Measurements from ENCODE around the gene KLF12.

Gene KLF12

DNA sequence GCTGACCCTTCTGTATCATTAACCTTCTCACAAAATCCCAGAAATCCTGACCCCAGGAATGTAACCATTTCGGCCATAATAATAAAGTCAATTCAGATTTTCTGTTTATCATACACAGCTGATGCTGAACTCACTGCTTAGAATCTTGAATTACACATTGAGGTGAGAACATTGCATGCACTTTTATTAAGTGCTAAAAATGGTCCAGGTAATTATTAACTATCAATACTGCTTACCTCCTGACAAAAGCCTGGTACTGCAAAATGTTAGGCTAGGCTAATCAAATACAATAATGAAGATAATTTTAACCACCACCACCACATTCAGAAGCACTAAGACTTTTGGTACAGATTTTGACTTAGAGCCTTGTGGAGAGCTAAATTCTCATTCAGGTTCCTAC, 36.1 kb downstream of the KLF12 start:
- no peak overlapping the region for H3K4ac ChIP-seq (ENCODE audit: low read depth, low read length)

DNA sequence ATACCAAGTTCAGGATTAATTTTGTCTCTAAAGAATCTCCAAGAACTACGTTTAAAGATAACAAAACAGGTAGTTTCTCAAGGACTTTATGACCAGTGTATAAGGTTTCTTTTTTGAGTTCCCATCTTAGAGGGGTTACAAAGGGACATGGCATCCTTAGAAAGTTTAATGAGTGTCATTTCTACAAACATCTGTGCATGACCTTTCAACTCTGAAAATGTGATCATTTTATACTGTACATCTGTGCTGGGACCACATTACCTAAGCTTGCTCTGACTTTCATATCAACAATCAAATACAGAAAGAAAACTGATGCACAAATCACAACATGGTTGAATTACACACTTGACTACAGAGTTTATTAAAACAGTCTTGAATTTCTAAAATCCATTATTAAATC, 37.1 kb downstream of the KLF12 start:
- Histone ChIP-seq H3K79me2 (ENCODE audit: control insufficient read depth, insufficient read depth, low read length, poor library complexity) (no peaks in the 10 kb centered on the region), H2AK5ac (ENCODE audit: low read length) (no peak overlapping the region), H3K14ac (ENCODE audit: low read length) (no peak overlapping the region), H3K18ac (ENCODE audit: low read length) (no peak overlapping the region), H3K9me3 (ENCODE audit: insufficient read depth, low read depth, low read length) (no peaks in the 10 kb centered on the region), H3K4me2 (ENCODE audit: low read length) (no peak overlapping the region), H2BK12ac (ENCODE audit: low read length) (no peak overlapping the region), H3K23ac (ENCODE audit: low read length) (no peak overlapping the region), H2BK5ac (ENCODE audit: low read depth, low read length, poor library complexity) (no peak overlapping the region), H3K4me1 (ENCODE audit: control insufficient read depth in 1 of 2, insufficient read depth in 2 of 2, low read length in 2 of 2) (no peaks in the 10 kb centered on the region), H4K8ac (ENCODE audit: low read depth, low read length) (no peak overlapping the region), H3K27me3 (ENCODE audit: insufficient read depth, low read length) (no peaks in the 10 kb centered on the region), H3K36me3 (ENCODE audit: control insufficient read depth in 1 of 2, insufficient read depth in 2 of 2, low read length in 2 of 2) (no peaks in the 10 kb centered on the region), H3K79me1 (ENCODE audit: low read length) (no peaks in the 10 kb centered on the region), H4K91ac (ENCODE audit: low read depth, low read length) (no peak overlapping the region), H2AFZ (ENCODE audit: insufficient read depth, low read length, poor library complexity) (no peak overlapping the region), H3K27ac (ENCODE audit: low read depth, low read length) (no peak overlapping the region), H2BK120ac (ENCODE audit: insufficient read depth, low read length, poor library complexity) (no peak overlapping the region), H3K9ac (ENCODE audit: low read length) (no peak overlapping the region), H3K4ac (ENCODE audit: low read depth, low read length) (no peak overlapping the region), H4K12ac (ENCODE audit: low read depth, low read length) (no peak overlapping the region), H3K4me3 (ENCODE audit: low read depth, low read length) (no peak overlapping the region)
- WGBS (ENCODE audit: extremely low coverage, insufficient coverage, insufficient read length): no CpG with 5 or more reads among the region's 1 CpG
- no peak for DNase-seq

More for the DNA sequence above, 36.1 kb downstream of the KLF12 start:
- Histone ChIP-seq H2BK120ac (ENCODE audit: insufficient read depth, low read length, poor library complexity) (no peak overlapping the region), H3K14ac (ENCODE audit: low read length) (no peak overlapping the region), H3K4me2 (ENCODE audit: low read length) (no peak overlapping the region), H3K4me1 (ENCODE audit: control insufficient read depth in 1 of 2, insufficient read depth in 2 of 2, low read length in 2 of 2) (no peaks in the 10 kb centered on the region), H3K79me1 (ENCODE audit: low read length) (no peaks in the 10 kb centered on the region), H3K79me2 (ENCODE audit: control insufficient read depth, insufficient read depth, low read length, poor library complexity) (no peaks in the 10 kb centered on the region), H4K91ac (ENCODE audit: low read depth, low read length) (no peak overlapping the region), H3K9me3 (ENCODE audit: insufficient read depth, low read depth, low read length) (no peaks in the 10 kb centered on the region), H3K27me3 (ENCODE audit: insufficient read depth, low read length) (no peaks in the 10 kb centered on the region), H3K9ac (ENCODE audit: low read length) (no peak overlapping the region), H4K8ac (ENCODE audit: low read depth, low read length) (no peak overlapping the region), H3K36me3 (ENCODE audit: control insufficient read depth in 1 of 2, insufficient read depth in 2 of 2, low read length in 2 of 2) (no peaks in the 10 kb centered on the region), H2AK5ac (ENCODE audit: low read length) (no peak overlapping the region), H3K27ac (ENCODE audit: low read depth, low read length) (no peak overlapping the region), H2BK5ac (ENCODE audit: low read depth, low read length, poor library complexity) (no peak overlapping the region), H2BK12ac (ENCODE audit: low read length) (no peak overlapping the region), H3K4me3 (ENCODE audit: low read depth, low read length) (no peak overlapping the region), H4K12ac (ENCODE audit: low read depth, low read length) (no peak overlapping the region), H3K23ac (ENCODE audit: low read length) (no peak overlapping the region), H3K18ac (ENCODE audit: low read length) (no peak overlapping the region), H2AFZ (ENCODE audit: insufficient read depth, low read length, poor library complexity) (no peak overlapping the region)
- no peak for DNase-seq
- no CpG with 5 or more reads among the region's 1 CpG for WGBS (ENCODE audit: extremely low coverage, insufficient coverage, insufficient read length)

DNA sequence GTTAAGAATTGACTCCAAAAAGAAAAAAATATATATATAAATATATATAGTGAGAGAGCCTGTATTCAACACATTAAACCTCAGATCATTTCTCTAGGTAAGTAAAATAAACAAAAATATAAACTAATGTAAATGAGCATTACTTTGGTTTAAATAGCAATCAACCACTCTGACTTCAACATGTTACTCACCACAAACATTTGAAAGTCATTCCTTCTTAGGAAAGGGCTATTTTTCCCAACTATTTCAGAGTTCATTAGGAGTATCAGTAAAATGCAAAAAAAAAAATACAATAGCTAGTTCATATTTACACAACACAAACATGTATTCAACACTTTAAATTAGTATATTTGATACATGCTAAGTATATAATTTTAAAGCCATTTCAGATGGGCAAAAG, 40.5 kb downstream of the KLF12 start:
- no peak overlapping the region for H3K4ac ChIP-seq (ENCODE audit: low read depth, low read length)
- H3K79me2 ChIP-seq (ENCODE audit: control insufficient read depth, insufficient read depth, low read length, poor library complexity): no peaks in the 10 kb centered on the region
- no peak overlapping the region for H3K4me3 ChIP-seq (ENCODE audit: low read depth, low read length)
- H3K4me2 ChIP-seq (ENCODE audit: low read length): no peak overlapping the region
- H3K36me3 ChIP-seq (ENCODE audit: control insufficient read depth in 1 of 2, insufficient read depth in 2 of 2, low read length in 2 of 2): no peaks in the 10 kb centered on the region
- DNase-seq: no peak
- H2BK12ac ChIP-seq (ENCODE audit: low read length): no peak overlapping the region
- no peak overlapping the region for H4K12ac ChIP-seq (ENCODE audit: low read depth, low read length)
- H3K14ac ChIP-seq (ENCODE audit: low read length): no peak overlapping the region
- no peak overlapping the region for H2BK5ac ChIP-seq (ENCODE audit: low read depth, low read length, poor library complexity)
- H3K79me1 ChIP-seq (ENCODE audit: low read length): no peaks in the 10 kb centered on the region
- H2AFZ ChIP-seq (ENCODE audit: insufficient read depth, low read length, poor library complexity): no peak overlapping the region
- H3K27ac ChIP-seq (ENCODE audit: low read depth, low read length): no peak overlapping the region
- no peak overlapping the region for H4K91ac ChIP-seq (ENCODE audit: low read depth, low read length)
- no peak overlapping the region for H2AK5ac ChIP-seq (ENCODE audit: low read length)
- H3K9me3 ChIP-seq (ENCODE audit: insufficient read depth, low read depth, low read length): no peaks in the 10 kb centered on the region
- H3K23ac ChIP-seq (ENCODE audit: low read length): no peak overlapping the region
- no peaks in the 10 kb centered on the region for H3K27me3 ChIP-seq (ENCODE audit: insufficient read depth, low read length)
- no peaks in the 10 kb centered on the region for H3K4me1 ChIP-seq (ENCODE audit: control insufficient read depth in 1 of 2, insufficient read depth in 2 of 2, low read length in 2 of 2)
- H4K8ac ChIP-seq (ENCODE audit: low read depth, low read length): no peak overlapping the region
- no peak overlapping the region for H2BK120ac ChIP-seq (ENCODE audit: insufficient read depth, low read length, poor library complexity)
- H3K18ac ChIP-seq (ENCODE audit: low read length): no peak overlapping the region
- H3K9ac ChIP-seq (ENCODE audit: low read length): no peak overlapping the region

DNA sequence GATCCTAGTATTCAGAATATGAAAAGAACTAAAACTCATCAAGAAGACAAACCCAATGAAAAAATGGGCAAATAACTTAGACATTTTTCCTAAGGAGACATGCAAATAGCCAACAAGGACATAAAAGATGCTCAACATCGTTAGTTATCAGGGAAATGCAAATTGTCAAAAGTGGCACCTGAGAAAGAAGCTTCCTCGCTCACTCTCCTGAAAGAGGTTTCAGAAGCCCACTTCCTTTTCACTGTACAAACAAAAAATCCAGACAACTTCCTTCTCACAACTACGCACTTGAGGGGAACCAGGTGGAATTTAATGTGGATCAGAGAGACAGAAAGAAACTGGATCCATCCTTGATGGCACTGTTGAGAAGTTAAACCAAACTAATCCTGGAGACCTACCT, 41.5 kb downstream of the KLF12 start:
- Histone ChIP-seq H2BK120ac (ENCODE audit: insufficient read depth, low read length, poor library complexity) (no peak overlapping the region), H3K23ac (ENCODE audit: low read length) (no peak overlapping the region), H3K18ac (ENCODE audit: low read length) (no peak overlapping the region), H2BK5ac (ENCODE audit: low read depth, low read length, poor library complexity) (no peak overlapping the region), H4K8ac (ENCODE audit: low read depth, low read length) (no peak overlapping the region), H3K14ac (ENCODE audit: low read length) (no peak overlapping the region), H4K12ac (ENCODE audit: low read depth, low read length) (no peak overlapping the region), H3K27ac (ENCODE audit: low read depth, low read length) (no peak overlapping the region), H3K4me1 (ENCODE audit: control insufficient read depth in 1 of 2, insufficient read depth in 2 of 2, low read length in 2 of 2) (no peaks in the 10 kb centered on the region), H2BK12ac (ENCODE audit: low read length) (no peak overlapping the region), H4K91ac (ENCODE audit: low read depth, low read length) (no peak overlapping the region), H3K9me3 (ENCODE audit: insufficient read depth, low read depth, low read length) (no peaks in the 10 kb centered on the region), H3K27me3 (ENCODE audit: insufficient read depth, low read length) (no peaks in the 10 kb centered on the region), H2AFZ (ENCODE audit: insufficient read depth, low read length, poor library complexity) (no peak overlapping the region), H3K79me2 (ENCODE audit: control insufficient read depth, insufficient read depth, low read length, poor library complexity) (no peaks in the 10 kb centered on the region), H3K79me1 (ENCODE audit: low read length) (no peaks in the 10 kb centered on the region), H3K4ac (ENCODE audit: low read depth, low read length) (no peak overlapping the region), H3K9ac (ENCODE audit: low read length) (no peak overlapping the region), H3K36me3 (ENCODE audit: control insufficient read depth in 1 of 2, insufficient read depth in 2 of 2, low read length in 2 of 2) (no peaks in the 10 kb centered on the region), H2AK5ac (ENCODE audit: low read length) (no peak overlapping the region), H3K4me2 (ENCODE audit: low read length) (no peak overlapping the region), H3K4me3 (ENCODE audit: low read depth, low read length) (no peak overlapping the region)
- WGBS (ENCODE audit: extremely low coverage, insufficient coverage, insufficient read length): no CpG with 5 or more reads among the region's 3 CpGs
- no peak for DNase-seq

All from trophoblast cell (in vitro differentiated cells and primary cell).